NCI-H460 (cell line): ENCODE measurements around the gene VPS45. TPM values are rescaled to one million over a fixed set of nuclear protein-coding genes. Genes with fewer than 3 reads are reported as not detected.
"Not testable (repeated sequence)": the region's sequence is repeated elsewhere in the genome, so short reads cannot be mapped to it uniquely, and the experiment has no call there.

Source experiments
- DNase-seq: peaks from one replicate; pipeline ENCODE4 v3.0.0-alpha.2; 2016; ENCODE audit warnings: low read depth; ENCODE audit errors: extremely low read depth
- total RNA-seq: library from RNA; depleted of rRNA; stranded (reverse); fragments of >200 nt; shearing (Covaris generic); gene quantifications from 2 replicates; pipeline ENCODE4 v1.2.3, GENCODE V29; 2014

Gene VPS45
- total RNA-seq, 1 experiment from 2014 or later = 46.9 TPM

GRCh38 chr1:150126811-150127210 lies 59.2 kb downstream of the VPS45 start:
- no peak for DNase-seq

- no peak for DNase-seq
Observed at GRCh38 chr1:150127464-150127863, 59.9 kb downstream of the VPS45 start.

- no peak for DNase-seq
Observed at GRCh38 chr1:150127868-150128267, 60.3 kb downstream of the VPS45 start.

DNA sequence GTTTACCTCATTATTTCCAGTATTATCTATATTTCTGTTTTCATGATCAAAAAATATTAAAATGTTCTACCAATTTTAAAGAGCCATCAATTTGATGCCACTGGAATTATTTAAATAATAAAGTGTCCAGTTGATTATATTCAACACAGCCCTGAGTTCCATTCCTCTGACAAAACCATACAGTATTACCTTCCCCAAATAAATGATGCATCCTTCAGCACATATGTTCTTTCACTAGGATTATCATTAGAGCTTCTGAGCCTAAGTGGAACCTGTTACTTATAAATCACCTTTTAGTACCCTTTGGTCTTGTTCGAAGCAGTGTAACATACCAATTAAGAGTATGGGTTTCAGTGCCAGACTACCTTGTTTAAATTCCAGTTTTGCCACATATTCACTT lies 64.8 kb downstream of the VPS45 start:
- DNase-seq = no peak

- DNase-seq = no peak
Observed at GRCh38 chr1:150134537-150134936, 67.0 kb downstream of the VPS45 start.

DNA sequence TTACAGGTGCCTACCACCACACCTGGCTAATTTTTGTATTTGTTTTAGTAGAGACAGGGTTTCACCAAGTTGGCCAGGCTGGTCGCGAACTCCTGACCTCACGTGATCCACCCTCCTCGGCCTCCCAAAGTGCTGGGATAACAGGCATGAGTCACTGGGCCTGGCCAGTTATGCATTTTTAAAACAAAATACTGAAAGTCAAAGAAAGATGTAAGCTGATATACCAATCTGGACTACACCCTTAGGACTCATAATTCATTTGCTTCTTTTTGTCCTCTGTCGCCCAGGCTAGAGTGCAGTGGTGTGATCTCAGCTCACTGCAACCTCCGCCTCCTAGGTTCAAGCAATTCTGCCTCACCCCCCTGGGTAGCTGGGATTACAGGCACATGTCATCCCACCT lies 67.8 kb downstream of the VPS45 start:
- DNase-seq = not testable (repeated sequence)

- DNase-seq = no peak
Observed at GRCh38 chr1:150138044-150138443, 70.5 kb downstream of the VPS45 start.

DNA sequence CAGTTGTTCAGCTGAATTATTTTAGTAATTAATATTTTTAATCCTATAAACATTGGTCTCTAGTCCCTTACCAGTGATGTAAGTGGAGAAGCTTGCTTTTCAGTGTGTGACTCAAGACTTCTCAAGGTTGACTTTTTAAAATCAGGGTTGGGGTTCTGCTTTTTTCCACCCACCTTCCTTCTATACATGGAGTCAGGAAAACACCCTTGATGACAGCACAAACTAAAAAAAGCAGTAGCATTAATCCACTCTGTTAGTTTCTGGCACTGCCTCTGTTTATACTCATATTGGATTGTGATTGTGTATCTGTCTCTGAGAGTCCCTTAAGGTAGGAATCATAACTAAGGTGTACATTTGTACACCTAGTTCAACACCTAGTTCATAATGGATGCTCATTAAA lies 73.9 kb downstream of the VPS45 start:
- no peak for DNase-seq

- DNase-seq = no peak
Observed at GRCh38 chr1:150142083-150142482, 74.5 kb downstream of the VPS45 start.

DNA sequence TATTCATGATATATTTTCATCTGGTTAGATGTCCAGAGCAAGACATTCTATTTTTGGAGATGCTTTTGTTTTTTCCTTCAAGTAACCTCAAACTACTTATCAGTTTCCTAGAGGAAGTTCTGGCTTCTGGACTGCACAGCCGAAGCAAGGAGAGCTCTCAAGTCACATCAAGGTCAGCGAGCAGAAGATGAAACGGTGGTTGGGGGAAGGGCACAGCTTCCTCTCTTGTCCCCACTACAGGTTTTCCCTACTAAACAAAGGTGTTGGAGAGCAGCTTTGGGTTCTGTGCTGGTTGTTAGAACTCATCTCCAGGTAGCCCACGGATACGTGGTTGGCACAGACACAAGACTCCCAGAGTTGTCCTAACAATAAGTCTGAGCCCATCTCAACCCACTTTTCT lies 77.0 kb downstream of the VPS45 start:
- no peak for DNase-seq

DNA sequence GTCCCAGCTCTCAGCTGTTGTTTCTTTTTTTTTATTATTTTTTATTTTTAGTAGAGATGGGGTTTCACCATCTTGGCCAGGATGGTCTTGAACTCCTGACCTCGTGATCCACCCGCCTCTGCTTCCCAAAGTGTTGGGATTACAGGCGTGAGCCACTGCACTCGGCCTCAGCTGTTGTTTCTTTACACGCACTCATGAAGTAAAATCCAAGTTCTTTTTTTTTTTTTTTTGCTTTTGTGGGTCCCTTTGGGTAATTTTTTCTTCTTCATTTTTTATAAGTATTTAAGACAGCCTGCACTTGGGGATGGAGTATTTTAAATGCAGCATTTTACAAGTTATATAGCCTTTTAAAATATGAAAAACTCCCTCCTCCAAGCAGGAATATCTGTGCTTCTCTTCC lies 78.4 kb downstream of the VPS45 start:
- not testable (repeated sequence) for DNase-seq

- DNase-seq = no peak
Observed at GRCh38 chr1:150146849-150147542, 79.4 kb downstream of the VPS45 start.

GRCh38 chr1:150148837-150149270 lies 81.3 kb downstream of the VPS45 start:
- DNase-seq = no peak

DNA sequence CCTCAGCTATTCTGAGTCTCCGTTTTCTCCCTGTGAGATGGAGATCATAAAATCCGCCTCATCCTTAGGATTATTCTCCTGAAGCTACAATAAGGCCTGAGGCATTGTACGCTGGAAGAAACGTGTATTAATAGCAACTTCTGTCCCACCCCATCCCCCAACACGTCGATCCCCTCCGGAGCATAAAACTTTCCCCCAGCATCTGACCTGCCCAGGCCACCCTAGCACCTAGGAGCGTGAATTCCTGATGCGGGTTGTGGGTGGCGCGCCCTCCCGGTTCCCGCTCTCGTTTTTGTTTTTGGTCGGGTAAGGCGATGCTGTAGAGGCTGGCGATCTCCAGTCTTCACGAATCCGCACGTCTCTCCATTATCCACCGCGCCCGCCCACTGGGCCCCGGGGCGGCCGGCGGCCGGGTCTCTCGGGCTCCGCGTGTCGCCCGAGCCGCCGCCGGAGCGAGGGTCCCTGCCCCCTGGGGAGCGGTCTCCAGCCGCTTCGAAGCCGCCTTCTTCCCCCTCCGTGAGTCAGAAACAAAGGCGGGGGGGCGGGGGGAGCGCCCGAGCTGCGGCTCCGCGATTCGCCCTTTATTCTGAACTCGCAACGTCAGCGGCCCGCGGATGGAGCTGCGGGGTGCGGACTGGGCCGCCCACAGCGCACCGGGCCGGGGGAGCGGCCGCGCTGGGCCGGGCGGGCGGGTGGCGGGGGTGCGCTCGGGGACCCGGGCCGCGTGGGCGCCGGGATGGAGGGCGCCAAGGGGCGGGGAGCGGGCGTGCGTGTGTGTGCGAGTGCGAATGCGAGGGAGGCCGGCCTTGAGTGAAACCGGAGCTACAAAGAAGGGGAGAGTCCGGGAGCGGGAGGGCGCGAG lies 81.9 kb downstream of the VPS45 start, which contains the start of gene PLEKHO1:
PLEKHO1 (plus strand) TSS at position 646 of the 862 bp plus-strand sequence. CDS start 342 bp downstream, outside the sequence.
- DNase-seq = peak; percentile 61

- DNase-seq = no peak
Observed at GRCh38 chr1:150150133-150151021, 82.8 kb downstream of the VPS45 start.

DNA sequence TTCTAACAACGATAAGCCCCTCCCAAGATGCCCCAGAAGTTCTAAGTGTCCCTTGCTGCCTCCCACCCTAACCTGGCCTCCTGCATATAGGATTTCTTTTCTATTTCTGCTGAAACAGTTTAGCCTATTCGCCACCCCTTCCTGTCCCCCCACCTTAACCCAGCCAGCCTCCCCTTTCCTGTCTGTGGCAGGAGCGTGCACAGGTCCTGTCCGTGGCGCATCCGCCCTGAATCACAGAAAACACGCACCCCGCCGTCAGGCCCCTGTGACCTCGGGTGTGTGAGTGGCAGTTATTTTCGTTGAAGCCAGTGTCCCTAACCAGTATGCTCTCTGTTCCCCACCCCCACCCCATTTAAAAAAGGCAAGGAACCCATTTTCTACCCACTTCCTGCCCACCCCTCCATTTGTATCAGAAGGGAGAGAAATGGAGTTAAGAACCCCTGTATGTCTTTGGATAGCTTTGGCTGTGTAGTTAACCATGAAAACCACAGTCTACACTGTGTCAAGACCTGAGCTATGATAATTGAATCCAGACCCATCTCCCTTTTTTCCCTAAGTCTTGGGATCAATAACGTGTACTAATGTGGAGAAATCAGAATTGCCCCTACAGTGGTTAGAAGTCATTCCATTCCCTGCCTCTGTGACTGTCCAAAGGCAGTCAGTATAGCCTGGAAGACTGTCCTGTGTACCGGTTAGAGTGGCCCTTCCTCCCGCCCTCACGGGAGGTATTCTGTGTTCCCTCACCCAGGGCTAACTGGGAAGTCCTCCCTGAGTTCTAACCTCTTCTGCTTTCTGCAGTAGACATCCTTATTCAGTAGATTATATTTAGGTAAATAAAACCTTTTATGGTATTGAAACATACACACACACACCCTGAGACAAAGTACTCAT lies 84.0 kb downstream of the VPS45 start:
- no peak for DNase-seq

- no peak for DNase-seq
Observed at GRCh38 chr1:150152182-150152536, 84.6 kb downstream of the VPS45 start.

- no peak for DNase-seq
Observed at GRCh38 chr1:150152772-150153456, 85.3 kb downstream of the VPS45 start.

- no peak for DNase-seq
Observed at GRCh38 chr1:150154143-150154542, 86.6 kb downstream of the VPS45 start.
